Spinal cord (tissue), 10 donors: Measurements from ENCODE around the gene EIF3L. TPM values are rescaled to one million over a fixed set of nuclear protein-coding genes. Genes with fewer than 3 reads are reported as not detected.

Experiments
- DNase-seq, 6 donors: peaks; one replicate each; pipeline versions ENCODE4 v3.0.0 to v3.0.0-alpha.2; 2013 to 2015; ENCODE audit warnings: low spot score in 6 of 6, low read depth in 4 of 6
- H3K27ac ChIP-seq: one replicate; pipeline ENCODE4 v1.5.1; 2013; ENCODE audit warnings: low read depth, low read length, control low read depth
- H3K27me3 ChIP-seq: one replicate; pipeline ENCODE4 v1.6.1; 2013; ENCODE audit warnings: low read length; ENCODE audit not compliant: control insufficient read depth, insufficient read depth
- H3K36me3 ChIP-seq: one replicate; pipeline ENCODE4 v1.6.1; 2013; ENCODE audit warnings: low read length; ENCODE audit not compliant: control insufficient read depth, insufficient read depth
- H3K4me1 ChIP-seq: one replicate; pipeline ENCODE4 v1.6.1; 2013; ENCODE audit warnings: low read length; ENCODE audit not compliant: control insufficient read depth, insufficient read depth
- H3K4me3 ChIP-seq: one replicate; pipeline ENCODE4 v1.5.1; 2013; ENCODE audit warnings: low read depth, low read length, control low read depth
- H3K9me3 ChIP-seq: one replicate; pipeline ENCODE4 v1.6.1; 2013; ENCODE audit warnings: low read length; ENCODE audit not compliant: control insufficient read depth, insufficient read depth
- WGBS: methylation state at CpG from one replicate; pipeline ENCODE4 v1.1.5; 2013; ENCODE audit warnings: missing lambda C conversion rate; ENCODE audit not compliant: insufficient coverage; 5-methylcytosine and 5-hydroxymethylcytosine counted together
- polyA plus RNA-seq, 2 donors: library from polyadenylated mRNA; unstranded; fragments of 120-200 nt; gene quantifications; one replicate each; pipeline ENCODE4 v1.2.1, GENCODE V29; 2013; ENCODE audit not compliant: insufficient read length in 2 of 2
- total RNA-seq, 2 donors: library from RNA; depleted of rRNA in 1 of 2; stranded (reverse); fragments of 120-200 nt in 1 of 2; fragments of >200 nt in 1 of 2; gene quantifications; one replicate each; pipeline versions ENCODE4 v1.2.3 to v1.2.4, GENCODE V29; 2013 to 2014
- donor health status: healthy.

The EIF3L gene
- total and polyA plus RNA-seq, 4 donors = 347 to 814 (median 612) TPM

DNA sequence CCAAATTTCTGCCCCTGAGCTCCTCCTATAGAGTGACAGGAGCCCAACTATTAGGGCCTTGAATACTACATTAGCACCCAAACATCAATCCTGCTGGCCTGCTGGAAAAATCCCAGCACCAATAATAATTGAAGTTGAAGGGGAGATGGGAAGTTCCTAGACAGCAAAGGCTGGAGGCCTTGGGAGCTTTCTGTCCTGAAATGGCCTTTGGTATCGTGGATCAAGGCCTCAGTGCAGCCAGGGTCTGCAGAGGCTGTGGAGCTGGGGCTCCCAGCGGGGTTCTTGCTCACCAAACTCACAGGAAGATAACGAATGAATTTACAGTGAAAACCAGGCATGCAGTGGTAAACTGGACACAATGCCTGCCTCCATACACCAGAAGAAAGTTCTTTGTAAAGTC is 47.7 kb downstream of the EIF3L start:
- Histone ChIP-seq H3K4me1 (peaks cover 53% of the 10 kb centered on the region), H3K36me3 (peaks cover 14% of the 10 kb centered on the region), H3K27me3 (no peaks in the 10 kb centered on the region), H3K9me3 (no peaks in the 10 kb centered on the region), H3K27ac (peak overlapping the region; percentile 10), H3K4me3 (no peak overlapping the region)
- no peak for DNase-seq
- WGBS = 75% methylated on average over 2 of the region's 3 CpGs

DNA sequence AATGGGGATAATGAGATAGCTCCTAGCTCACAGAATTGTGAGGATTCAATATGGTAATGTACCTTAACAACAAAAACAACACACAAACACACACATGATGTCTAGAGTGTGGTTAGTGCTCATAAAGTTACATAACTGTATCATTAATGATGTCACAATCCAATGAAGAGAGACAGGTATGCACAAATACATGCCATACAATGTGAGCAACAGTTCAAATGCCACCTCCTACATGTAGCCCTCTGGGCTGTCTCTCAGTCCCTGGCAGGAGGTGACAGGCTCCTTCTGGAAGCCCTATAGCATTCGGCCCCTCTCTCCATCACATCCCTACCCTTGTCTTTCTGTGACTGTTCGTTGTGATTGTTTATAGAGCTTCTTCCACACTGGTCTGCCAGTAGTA is 48.6 kb downstream of the EIF3L start:
- Histone ChIP-seq H3K27ac (no peak overlapping the region), H3K4me3 (no peak overlapping the region), H3K4me1 (peaks cover 44% of the 10 kb centered on the region), H3K27me3 (no peaks in the 10 kb centered on the region), H3K36me3 (peaks cover 10% of the 10 kb centered on the region), H3K9me3 (no peaks in the 10 kb centered on the region)
- no peak for DNase-seq
- no CpG with 5 or more reads among the region's 2 CpGs for WGBS

GRCh38 chr22:37898441-37899181 is 49.4 kb downstream of the EIF3L start:
- Histone ChIP-seq H3K4me1 (peaks cover 36% of the 10 kb centered on the region), H3K4me3 (no peak overlapping the region), H3K36me3 (peaks cover 7% of the 10 kb centered on the region), H3K27me3 (no peaks in the 10 kb centered on the region), H3K9me3 (no peaks in the 10 kb centered on the region), H3K27ac (no peak overlapping the region)
- WGBS = 51% methylated on average over 8 of the region's 9 CpGs
- DNase-seq = peak in 1 of 6 donors; percentile 9

DNA sequence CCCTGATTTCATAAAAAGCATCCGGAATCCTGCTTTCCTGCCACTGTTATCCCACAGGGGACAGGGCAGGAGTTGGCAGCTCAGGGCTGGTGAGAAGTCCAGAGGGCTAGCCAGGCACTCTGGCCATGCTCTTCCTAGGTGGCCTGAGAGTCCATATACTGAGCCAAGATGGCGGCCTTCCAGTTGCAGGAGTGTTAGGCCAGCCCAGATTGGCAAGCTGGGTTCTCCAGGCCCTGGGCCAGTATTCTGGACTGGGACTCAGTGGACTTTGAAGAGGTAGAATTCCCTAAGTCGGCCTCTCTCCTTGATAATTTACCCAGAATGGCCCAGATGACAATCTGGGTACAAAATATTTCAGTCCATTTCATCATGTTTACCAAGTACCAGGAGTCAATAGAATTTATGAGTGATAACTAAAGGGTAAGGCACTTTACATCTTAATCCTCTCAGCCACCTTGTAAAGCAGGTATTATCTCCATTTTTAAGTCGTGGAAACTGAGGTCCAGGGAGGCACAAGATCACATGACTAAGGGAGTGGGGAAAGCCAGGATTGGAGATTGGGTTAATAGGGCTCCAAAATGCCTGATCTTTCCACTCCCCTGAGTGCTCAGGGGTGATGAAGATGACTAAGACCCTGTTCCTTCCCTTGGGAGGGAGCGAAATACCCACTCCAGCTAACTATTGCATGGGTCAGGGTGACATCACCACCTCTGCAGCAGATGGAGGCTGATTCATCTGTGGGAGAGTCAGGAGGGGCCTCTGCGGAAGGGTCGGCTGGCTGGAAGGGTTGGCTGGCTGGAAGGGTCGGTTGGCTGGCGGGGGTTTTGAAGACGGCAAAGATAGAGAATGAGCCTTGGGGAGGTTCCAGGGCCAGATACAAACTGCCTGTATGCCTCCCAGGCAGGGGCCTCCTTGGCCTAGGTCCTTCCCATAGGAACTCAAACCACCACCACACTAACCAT is 55.6 kb downstream of the EIF3L start:
- WGBS = 89% methylated on average over 6 of the region's 10 CpGs

DNA sequence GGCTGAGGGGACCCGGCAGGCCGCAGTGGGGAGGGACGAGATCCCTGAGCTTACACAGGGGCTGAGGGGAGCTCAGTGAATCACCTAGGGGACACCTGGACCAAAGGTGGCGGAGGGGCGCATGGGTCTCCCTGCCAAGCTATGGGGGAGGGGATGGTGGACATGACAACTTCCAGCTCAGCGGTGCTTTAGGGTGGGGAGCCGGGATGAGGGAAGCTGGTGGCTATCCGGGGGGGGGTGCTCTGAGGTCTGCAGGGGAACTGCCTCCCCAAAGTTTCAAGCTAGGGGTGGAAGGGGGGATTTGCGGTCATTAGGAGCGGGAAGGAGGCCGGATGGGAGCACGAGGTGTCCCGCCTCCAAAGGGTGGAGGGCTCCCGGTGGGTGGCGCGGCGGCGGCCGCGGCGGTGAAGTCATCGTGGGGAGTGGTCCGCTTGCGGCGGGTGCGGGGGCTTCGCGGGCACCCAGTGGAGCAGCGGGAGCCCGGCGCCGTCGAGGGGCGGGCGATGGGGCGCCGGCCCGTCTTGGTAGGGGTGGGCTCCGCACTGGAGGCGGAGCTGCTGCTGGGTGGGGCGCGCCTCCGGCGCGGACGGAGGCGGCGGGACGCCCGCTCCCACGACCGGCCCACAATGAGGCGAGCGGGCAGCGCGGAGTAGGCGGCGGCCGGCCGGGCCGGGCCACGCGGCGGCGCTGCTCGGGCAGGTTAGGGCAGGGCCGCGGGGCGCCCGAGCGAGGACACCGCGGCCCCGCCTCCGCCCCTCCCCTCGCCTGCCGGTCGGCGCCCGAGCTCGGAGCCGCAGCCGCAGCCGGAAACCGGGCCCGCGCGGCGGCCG is 56.5 kb downstream of the EIF3L start, which contains the start of gene MICALL1:
MICALL1 (plus strand) TSS at position 764 of the 830 bp plus-strand sequence. CDS start 126 bp downstream, outside the sequence.
- peaks cover 41% of the 10 kb centered on the region for H3K4me1 ChIP-seq
- peak in 2 of 6 donors; percentile 70 to 72 for DNase-seq
- no peaks in the 10 kb centered on the region for H3K9me3 ChIP-seq
- WGBS = 5% methylated on average over 90 of the region's 90 CpGs
- H3K27me3 ChIP-seq = no peaks in the 10 kb centered on the region
- H3K36me3 ChIP-seq = peaks cover 22% of the 10 kb centered on the region
- H3K27ac ChIP-seq = peak within 1 kb of the TSS; percentile 76
- H3K4me3 ChIP-seq = peak within 1 kb of the TSS; percentile 56

More for the DNA sequence above, 55.6 kb downstream of the EIF3L start:
- peak overlapping the region; percentile 41 for H3K4me3 ChIP-seq
- peak in 1 of 6 donors; percentile 50 for DNase-seq
- no peaks in the 10 kb centered on the region for H3K27me3 ChIP-seq
- no peaks in the 10 kb centered on the region for H3K9me3 ChIP-seq
- peaks cover 32% of the 10 kb centered on the region for H3K4me1 ChIP-seq
- peak overlapping the region; percentile 76 for H3K27ac ChIP-seq
- H3K36me3 ChIP-seq = peaks cover 17% of the 10 kb centered on the region

DNA sequence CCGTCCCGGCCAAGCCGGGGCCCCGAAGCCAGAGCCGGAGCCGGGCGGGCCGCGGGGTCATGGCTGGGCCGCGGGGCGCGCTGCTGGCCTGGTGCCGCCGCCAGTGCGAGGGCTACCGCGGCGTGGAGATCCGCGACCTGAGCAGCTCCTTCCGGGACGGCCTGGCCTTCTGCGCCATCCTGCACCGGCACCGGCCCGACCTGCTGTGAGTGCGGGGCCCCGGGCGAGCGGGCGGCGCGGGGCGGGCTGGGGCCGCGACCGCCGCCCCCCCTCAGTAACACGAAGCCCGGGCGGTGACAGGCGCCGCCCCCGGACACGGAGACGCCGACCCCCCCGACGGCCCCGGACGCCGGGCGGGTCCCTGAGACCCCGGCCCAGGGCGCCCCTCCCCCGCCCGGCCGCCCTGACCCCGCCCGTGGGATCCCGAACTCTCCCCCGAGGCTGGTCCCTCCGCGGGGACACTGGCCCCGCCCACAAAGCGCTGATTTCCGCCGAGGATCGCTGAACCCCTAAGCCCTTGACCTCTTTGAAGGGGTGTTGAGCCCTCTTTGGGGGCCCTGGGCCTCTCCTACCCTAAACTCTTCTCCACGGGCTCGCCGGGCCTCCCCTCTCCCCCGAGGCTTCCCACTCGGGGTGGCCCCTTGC is 57.3 kb downstream of the EIF3L start:
- under 1% methylated on average over 75 of the region's 75 CpGs for WGBS
- Histone ChIP-seq H3K27ac (peak overlapping the region; percentile 52), H3K27me3 (no peaks in the 10 kb centered on the region), H3K9me3 (no peaks in the 10 kb centered on the region), H3K4me3 (peak overlapping the region; percentile 56), H3K4me1 (peaks cover 48% of the 10 kb centered on the region), H3K36me3 (peaks cover 28% of the 10 kb centered on the region)
- no peak for DNase-seq

- Histone ChIP-seq H3K9me3 (no peaks in the 10 kb centered on the region), H3K36me3 (peaks cover 36% of the 10 kb centered on the region), H3K27ac (peak overlapping the region; percentile 52), H3K4me1 (peaks cover 51% of the 10 kb centered on the region), H3K4me3 (peak overlapping the region; percentile 56), H3K27me3 (no peaks in the 10 kb centered on the region)
- 49% methylated on average over 18 of the region's 19 CpGs for WGBS
- no peak for DNase-seq
Observed at GRCh38 chr22:37907036-37907954, 58.1 kb downstream of the EIF3L start.

DNA sequence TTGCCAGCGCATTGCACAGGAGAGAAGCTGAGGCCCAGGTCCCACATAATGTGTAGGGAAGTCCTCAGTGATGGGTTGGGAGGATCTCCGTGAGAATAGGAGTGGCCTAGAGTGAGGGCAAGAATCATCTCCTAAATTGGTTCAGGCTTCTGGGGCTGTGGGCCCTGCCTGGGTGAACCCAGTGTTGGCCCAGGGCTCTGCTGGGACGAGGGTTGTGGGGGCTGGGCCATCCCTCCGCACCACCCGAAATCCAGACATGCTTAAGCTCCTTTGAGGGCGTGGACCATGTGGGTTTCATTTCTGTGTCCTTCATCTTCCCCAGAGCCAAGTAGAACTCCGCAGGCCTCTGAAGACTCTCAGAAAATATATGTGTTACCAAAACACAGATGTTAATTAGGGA is 60.5 kb downstream of the EIF3L start:
- Histone ChIP-seq H3K4me1 (peaks cover 47% of the 10 kb centered on the region), H3K4me3 (no peak overlapping the region), H3K27ac (no peak overlapping the region), H3K27me3 (no peaks in the 10 kb centered on the region), H3K9me3 (no peaks in the 10 kb centered on the region), H3K36me3 (peaks cover 57% of the 10 kb centered on the region)
- no peak for DNase-seq
- 89% methylated on average over 3 of the region's 7 CpGs for WGBS
